NCI-H345 treated with DMSO at 0.1 percent for 48 hours (cell line): ENCODE results near the gene BCOR.

ENCODE experiments used
- DNase-seq: peaks from one replicate; lab custom pipeline; 2025; ENCODE audit not compliant: unreplicated experiment; lab: John Stamatoyannopoulos, UW

BCOR gene

GRCh38 chrX:40035726-40036125, 62.0 kb downstream of the BCOR start:
- DNase-seq, result no peak

DNA sequence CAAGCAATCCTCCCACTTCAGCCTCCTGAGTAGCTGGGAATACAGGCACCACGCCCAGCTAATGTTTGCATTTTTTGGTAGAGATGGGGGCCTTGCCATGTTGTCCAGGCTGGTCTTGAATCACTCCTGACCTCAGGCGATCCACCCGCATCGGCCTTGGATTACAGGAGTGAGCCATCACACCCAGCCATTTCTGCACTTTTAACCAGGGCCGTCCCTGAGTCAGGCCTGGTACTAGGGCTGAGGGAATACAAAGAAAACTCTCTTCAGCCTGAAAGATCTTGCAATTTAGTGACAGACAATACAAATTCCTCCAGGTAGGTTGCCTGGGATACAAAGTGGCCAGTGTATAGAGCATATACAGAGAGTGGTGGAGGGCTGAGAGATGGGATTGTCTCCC, 65.8 kb downstream of the BCOR start:
- no peak for DNase-seq

- no peak for DNase-seq
Observed at GRCh38 chrX:40030205-40030604, 67.6 kb downstream of the BCOR start.

DNA sequence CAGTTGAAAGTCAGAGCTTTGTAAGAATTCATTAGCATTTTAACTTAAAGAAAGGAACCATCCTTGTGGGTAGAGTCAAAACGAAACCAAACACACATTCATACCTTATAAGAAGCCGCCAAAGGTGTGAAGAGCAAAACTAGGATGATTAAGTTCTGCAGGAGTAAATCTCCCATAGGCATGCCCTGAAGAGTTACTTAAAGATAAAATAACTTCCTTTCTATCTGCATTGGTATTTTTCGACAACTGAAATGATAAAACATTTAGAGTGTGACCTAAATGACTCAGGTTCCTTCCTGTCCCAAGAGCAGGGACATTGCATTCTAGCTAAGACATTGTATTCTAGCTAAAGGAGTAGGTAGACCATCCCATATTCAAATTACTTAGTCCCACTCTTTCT, 75.3 kb downstream of the BCOR start:
- no peak for DNase-seq

- DNase-seq, result no peak
Observed at GRCh38 chrX:40021647-40022046, 76.1 kb downstream of the BCOR start.

DNA sequence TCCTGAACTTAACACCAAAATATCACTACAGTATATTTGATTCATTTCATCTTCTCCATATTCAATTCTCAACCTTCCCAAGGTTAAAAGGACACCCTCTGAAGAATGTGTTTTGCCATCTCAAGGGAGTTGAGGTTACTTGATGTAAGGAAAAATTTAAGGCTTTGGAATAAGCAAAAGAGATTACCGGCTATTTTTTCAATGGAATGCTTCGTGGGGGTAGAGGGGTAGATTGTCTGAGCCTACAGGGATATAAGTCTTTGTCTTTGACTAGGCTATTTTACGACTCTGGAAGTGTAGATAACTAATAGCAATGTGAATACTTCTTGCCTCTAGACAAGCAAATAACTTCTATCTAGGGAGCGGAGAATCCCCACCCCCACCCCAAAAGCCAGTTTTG, 78.2 kb downstream of the BCOR start:
- DNase-seq, result no peak

- DNase-seq, result no peak
Observed at GRCh38 chrX:40018041-40018440, 79.7 kb downstream of the BCOR start.

DNA sequence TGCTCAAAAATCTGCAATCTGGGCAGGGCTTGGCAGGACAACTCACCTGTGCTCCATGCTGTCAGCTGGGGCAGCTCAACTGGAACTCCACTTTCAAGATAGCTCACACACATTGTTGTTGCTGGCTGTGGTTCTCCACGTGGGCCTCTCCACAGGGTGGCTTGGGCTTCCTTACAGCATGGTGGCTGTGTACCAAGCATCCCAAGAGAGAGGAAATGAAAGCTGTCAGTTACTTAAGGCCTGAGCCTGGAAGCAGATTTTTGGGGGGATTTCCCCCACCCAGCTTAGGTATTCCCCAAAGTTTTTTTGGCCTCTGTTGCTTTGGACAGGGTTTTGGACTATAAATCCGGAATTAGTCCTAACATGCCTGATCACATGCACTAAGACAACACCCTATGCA, 81.0 kb downstream of the BCOR start:
- DNase-seq, result no peak

DNA sequence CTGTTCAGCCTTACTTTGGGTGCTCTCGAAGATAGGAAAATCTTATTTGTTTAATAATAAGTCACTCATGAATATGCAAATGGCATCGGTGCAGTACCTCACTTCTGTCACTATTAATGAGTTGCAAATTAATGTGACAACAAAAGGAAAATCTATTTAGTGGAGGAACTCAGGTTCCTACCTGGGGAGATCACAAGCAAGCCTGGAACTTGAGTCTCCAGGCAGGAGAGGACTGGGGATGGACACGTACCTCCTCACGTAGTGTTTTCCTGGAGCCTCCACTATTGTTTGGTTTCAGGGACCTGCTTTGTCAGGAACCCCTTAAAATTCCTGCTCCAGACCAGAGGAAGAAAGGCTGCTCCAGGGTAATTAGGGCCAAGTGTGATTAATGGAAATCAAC, 82.1 kb downstream of the BCOR start:
- DNase-seq, result no peak

- peak; percentile 38 for DNase-seq
Observed at GRCh38 chrX:40013266-40014195, 84.2 kb downstream of the BCOR start.

DNA sequence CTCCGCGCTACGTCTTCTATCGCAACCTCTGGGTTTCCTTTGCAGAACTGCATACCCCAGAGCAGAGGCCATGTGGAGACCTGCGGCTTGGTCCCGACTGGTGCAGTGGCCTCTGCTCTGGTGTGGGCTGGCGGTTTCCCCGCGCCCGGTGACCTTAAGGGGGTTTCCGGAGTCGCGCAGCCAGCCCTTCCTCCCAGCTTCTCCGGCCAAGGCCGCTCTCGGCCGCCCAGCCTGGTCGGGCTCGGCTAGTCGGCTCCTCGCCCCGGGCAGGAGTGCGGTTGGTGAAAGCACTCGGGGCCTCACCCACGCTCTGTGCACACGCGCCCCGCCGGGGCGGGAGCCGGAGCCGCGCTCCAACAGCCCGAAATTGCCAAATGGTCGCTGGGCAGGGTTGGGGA, 84.9 kb downstream of the BCOR start:
- no peak for DNase-seq

DNA sequence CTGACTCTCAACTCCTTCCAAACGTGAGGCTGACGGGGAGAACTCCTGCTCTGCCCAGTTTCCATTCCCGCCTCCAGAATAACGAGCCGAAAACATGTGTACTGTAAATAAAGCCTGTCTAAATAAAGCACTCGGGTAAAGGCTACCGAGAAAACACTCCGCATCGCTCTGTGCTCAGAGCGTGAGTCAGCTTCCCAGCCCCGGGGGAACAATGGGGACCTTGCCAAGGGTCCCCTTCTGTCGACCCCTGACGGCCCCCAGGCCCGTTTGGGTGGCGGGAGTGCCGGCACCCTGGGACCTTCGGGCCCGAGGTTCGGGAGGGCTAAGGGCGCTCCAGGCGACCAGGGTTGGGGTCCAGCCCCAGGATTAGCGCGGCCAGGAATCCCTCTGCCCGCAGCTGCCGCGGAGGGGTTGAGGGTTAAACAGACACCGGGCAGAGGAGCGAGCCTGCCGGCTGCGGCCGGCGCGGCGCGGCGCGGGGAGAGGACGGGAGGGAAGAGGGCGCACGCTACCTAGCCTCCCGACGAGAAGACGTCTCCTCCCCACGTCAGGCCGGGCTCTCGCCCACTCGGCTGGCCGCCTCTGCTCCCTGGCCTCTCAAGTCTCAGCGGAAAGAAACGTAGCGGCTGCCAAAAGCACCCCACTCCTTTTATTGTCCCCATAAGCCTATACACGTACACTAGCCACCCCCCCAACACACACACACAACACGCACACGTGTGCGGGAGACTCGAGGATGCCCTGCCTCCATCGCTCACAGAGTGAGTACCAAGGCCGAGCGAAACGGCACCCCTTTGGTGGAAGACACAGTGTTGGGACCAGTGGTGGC, 85.5 kb downstream of the BCOR start:
- no peak for DNase-seq

DNA sequence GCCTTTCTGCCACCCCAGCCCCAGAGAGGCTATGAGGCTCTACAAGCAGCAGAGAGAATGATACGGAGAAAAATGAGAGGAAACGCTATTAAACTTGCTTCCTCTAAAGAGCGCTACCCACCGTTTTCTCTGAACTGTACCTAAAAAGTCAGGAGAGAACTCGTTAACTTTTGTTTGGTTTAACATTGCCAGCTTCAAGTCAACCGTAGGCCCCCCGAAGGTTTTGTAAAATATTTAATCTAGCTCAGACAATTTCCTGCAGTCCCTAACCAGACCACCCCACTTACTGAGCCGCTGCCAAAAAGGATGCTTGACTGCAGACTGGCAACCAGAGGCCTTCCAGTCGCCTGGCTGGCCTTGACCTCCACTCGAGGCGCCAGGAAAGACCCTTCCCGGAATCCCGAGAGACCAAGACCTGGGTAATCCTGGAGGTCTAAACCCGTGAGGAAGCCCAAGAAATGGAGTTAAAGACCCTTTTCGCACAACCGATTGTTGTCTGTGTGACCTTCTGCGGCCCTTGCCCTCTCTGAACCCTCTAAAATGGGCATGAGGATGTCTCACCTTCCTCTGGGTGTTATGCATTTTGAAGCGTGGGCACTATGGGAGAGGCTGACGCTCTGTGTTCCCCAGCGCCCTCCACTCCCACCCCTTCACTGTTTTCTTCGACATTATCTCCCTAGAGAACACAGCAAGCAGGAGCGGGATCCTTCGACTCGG, 86.3 kb downstream of the BCOR start:
- DNase-seq, result no peak

DNA sequence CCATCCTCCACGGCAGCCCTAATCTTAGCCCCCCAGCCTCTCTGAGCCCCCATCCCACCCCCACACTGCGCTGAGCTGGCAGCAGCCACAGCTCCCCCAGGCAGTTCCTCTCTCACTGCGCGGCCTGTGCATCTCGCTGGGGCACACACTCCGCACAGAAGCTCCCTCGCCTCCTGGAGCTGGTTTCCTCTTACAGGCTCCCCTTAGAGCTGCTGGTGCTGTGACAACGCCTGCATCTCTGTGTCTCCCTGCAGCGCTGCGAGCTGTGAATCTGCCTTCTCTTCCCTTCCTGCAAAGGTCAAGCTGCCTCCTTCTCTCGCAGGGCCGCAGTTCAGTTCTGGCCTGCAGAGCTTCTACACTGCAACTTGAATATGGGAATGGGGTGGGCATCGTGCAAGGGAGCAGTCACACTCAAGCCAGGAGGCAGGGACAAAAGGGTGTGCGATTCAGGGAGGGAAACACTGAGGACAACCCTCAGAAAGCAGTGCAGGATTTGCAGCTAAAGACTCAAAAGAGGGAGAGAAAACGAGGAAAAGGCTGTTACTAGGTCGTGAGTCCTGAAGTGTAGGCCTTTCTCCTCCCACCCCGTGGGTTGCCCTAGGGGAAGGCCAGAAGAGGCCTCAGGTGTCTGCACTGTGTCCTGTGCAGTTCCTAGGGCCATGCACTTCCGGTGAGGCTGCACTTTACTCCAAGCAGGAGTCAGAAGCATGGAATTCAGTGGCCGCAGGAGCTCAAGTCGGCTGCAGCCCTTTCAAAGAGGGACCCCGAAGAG, 87.0 kb downstream of the BCOR start:
- no peak for DNase-seq

GRCh38 chrX:40009890-40010289, 87.9 kb downstream of the BCOR start:
- DNase-seq, result no peak

DNA sequence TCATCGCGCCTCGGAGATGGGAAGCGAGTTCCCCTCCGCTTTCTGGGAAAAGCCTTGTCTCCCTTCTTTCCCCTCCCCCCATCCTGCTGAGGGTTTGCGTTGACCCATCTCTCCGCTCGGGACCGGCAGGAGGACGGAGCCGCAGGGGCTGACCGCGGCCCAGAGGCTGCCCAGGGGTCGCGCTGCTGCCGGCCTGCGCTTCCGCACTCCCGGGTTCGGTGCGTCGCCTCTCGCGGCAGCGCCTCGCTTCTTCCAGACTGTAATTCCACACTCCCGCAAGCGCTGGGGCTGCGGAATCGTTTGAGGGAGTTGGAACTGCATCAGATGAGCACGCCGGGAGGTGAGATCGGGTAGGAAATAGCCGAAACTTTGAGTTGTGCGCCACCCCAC, 88.3 kb downstream of the BCOR start:
- DNase-seq, result no peak

DNA sequence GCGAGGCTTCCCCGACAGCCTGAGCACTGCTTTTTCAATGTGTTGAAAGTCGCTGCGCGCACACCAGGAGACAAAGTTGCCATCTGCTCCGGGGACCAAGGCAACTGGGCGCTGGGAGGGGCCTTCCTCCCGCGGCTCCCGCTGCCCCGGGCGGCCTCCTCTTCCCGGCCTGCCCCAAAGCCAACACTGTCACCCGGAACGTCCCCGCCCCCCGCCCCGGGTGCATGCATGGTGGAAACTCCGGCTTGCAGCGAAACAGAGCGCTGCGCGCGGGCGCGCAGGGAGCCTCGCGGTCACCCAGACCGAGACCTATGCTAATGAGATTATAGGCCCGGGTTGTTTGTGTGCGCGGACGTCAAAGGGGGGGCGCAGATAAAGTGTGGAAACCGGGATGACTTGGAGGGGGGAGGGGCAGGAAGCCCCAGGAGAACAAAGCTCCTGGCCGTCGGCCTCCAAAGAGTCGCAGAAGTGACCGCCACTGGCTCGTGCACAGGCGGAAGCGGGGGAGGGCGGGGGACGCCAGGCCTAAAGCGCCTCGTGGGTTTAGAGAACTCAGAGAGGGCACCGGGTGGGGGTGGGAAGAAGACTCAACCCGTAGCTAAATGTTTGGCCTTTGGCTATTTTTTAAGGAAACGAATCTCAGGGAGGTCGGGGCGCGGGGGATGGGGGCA, 88.8 kb downstream of the BCOR start:
- no peak for DNase-seq

DNA sequence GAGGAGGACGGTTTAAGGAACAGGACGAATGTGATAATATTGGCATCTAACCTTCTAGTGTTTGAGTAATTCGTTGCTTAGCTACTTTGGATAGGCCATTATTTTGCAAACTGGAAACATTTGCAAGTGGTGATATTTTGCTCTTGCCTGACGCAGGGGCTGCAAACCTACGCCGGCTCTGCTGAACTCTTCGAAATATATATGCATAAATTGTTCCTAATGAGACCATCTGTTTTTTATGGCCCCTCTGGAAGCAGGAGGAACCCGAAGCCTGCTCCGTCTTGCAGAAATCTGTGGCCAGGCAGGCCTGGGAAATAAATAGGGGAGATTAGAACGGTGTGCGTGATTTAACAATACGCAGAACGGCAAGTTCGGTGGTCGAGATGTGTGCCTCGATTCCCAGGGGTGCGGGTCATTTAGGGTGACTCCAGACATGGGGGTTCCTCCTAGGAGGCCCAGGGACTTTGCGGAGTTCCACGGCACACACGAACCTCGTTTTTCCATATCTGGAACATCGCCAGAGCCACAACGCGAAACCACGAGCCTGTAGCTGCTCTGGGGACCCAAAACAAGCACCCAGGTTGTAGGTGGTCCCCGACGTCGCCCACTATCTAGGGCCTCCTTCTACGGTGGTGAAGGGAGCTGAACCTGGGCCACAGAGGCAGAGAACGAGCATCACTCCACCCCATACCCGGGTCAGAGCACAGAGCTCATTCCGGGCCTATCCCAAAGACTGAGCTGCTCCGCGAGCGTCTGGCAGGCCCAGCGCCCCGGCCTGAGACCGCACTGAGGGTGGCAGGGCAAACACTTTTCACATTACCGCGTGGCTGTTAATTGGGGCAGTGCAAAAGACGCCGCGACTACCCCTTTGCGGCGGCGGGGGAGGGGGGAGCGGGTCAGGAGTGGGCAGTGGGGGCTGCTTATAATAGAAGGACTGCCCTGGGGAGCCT, 89.7 kb downstream of the BCOR start:
- DNase-seq, result no peak

- DNase-seq, result no peak
Observed at GRCh38 chrX:40007131-40007755, 90.5 kb downstream of the BCOR start.
